GM23338 (cell line): Measurements from ENCODE around the gene KYAT1.
A peak's percentile ranks its signal among the peaks of the same experiment; 100 is the strongest.

Source experiments
- CTCF ChIP-seq, 2 experiments: fragments of 200-600 bp in 1 of 2; sonication (generic) in 1 of 2; conservative IDR thresholded peaks; 2 replicates each; pipeline versions ENCODE4 v1.5.1 to v1.6.1; 2016 to 2017; ENCODE audit warnings: antibody characterized with exemption in 2 of 2, low read depth in 2 of 2, mild to moderate bottlenecking in 2 of 2, moderate library complexity in 1 of 2
- EZH2 ChIP-seq: fragments of 200-600 bp; sonication (generic); IDR thresholded peaks from one replicate; pipeline ENCODE4 v1.8.0; 2017; ENCODE audit warnings: antibody characterized with exemption, mild to moderate bottlenecking, low read depth; ENCODE audit not compliant: unreplicated experiment
- REST ChIP-seq: IDR thresholded peaks from one replicate; pipeline ENCODE4 v1.6.1; 2018; ENCODE audit warnings: antibody characterized with exemption; ENCODE audit not compliant: unreplicated experiment

- TF ChIP-seq EZH2 (no peak), CTCF (conservative IDR thresholded peaks at IDR 0.05; ENCODE audit: low read depth in 2 of 2) (peak; percentile 85 to 95), REST (no peak)
Observed at GRCh38 chr9:128863647-128864046, 18.1 kb downstream of the KYAT1 start.
